Caco-2 (cell line): ENCODE measurements around the gene PDZD2. TPM values are rescaled to one million over a fixed set of nuclear protein-coding genes. Genes with fewer than 3 reads are reported as not detected.

Source experiments
- BruUV-seq: library from RNA; stranded (reverse); fragments of 400-500 nt; replicated peaks from 2 replicates; lab custom pipeline; 2021; lab: Mats Ljungman, UMichigan
- CTCF ChIA-PET: fragments of 300-600 bp; sonication (Branson Sonifier 250); formaldehyde crosslinking; loops from one replicate; lab custom pipeline; 2022; ENCODE audit warnings: antibody characterized with exemption; lab: Charles Lee
- POLR2A ChIA-PET: fragments of 300-600 bp; sonication (Branson Sonifier 250); formaldehyde crosslinking; loops from one replicate; lab custom pipeline; 2022; ENCODE audit warnings: antibody characterized with exemption; lab: Charles Lee
- DNase-seq, 2 experiments: peaks; one replicate each; pipeline versions ENCODE4 v3.0.0 to v3.0.0-alpha.2; 2020 to 2022
- H3K27me3 ChIP-seq: replicated peaks from 2 replicates; pipeline ENCODE4 v1.6.0; 2011; ENCODE audit warnings: low read length; ENCODE audit not compliant: control insufficient read depth, insufficient read depth
- H3K36me3 ChIP-seq: 2 replicates; pipeline ENCODE4 v1.5.1; 2011; ENCODE audit warnings: low read length; ENCODE audit not compliant: control insufficient read depth, insufficient read depth
- H3K4me1 ChIP-seq: fragments of 250-450 bp; sonication (Bioruptor Pico); 2 replicates; pipeline ENCODE4 v1.5.1; 2020; ENCODE audit warnings: mild to moderate bottlenecking
- H3K4me3 ChIP-seq: 2 replicates; pipeline ENCODE4 v1.5.1; 2011; ENCODE audit warnings: low read depth, mild to moderate bottlenecking, control low read depth, low read length
- H3K9me3 ChIP-seq: fragments of 250-450 bp; sonication (Bioruptor Pico); 2 replicates; pipeline ENCODE4 v1.5.1; 2020; ENCODE audit warnings: mild to moderate bottlenecking, moderate library complexity
- H3K27ac Mint-ChIP-seq: one replicate; pipeline ENCODE4 v1.8.0; 2022; ENCODE audit warnings: mixed read lengths; ENCODE audit not compliant: unreplicated experiment
- H3K27me3 Mint-ChIP-seq: one replicate; pipeline ENCODE4 v1.8.0; 2022; ENCODE audit warnings: mixed read lengths; ENCODE audit not compliant: insufficient read depth, unreplicated experiment
- H3K36me3 Mint-ChIP-seq: one replicate; pipeline ENCODE4 v1.8.0; 2022; ENCODE audit warnings: mild to moderate bottlenecking, mixed read lengths; ENCODE audit not compliant: insufficient read depth, unreplicated experiment
- H3K4me1 Mint-ChIP-seq: one replicate; pipeline ENCODE4 v1.8.0; 2022; ENCODE audit warnings: low read depth, mixed read lengths; ENCODE audit not compliant: unreplicated experiment
- H3K4me3 Mint-ChIP-seq: one replicate; pipeline ENCODE4 v1.8.0; 2022; ENCODE audit warnings: mild to moderate bottlenecking, moderate library complexity, mixed read lengths; ENCODE audit not compliant: unreplicated experiment
- H3K9me3 Mint-ChIP-seq: one replicate; pipeline ENCODE4 v1.8.0; 2022; ENCODE audit warnings: mixed read lengths; ENCODE audit not compliant: unreplicated experiment
- intact Hi-C: fragments of 100-400 bp; cut with micrococcal nuclease; formaldehyde crosslinking; loops from one replicate; pipeline ENCODE4 v1.10.0; 2022; ENCODE audit not compliant: unreplicated experiment
- total RNA-seq: library from RNA; stranded (reverse); gene quantifications from 2 replicates; pipeline ENCODE4 v1.2.3, GENCODE V29; 2022
- TF ChIP-seq, protein P1 (sequence below), 2 experiments: fragments of 200-600 bp in 1 of 2; IDR thresholded peaks; 1 replicate in 1 of 2; 2 replicates in 1 of 2; pipeline versions ENCODE4 v1.5.1 to v1.8.0; 2011 to 2022; ENCODE audit warnings: antibody characterized with exemption in 1 of 2, control low read depth in 1 of 2, inconsistent platforms in 1 of 2, low read depth in 1 of 2, low read length in 1 of 2, mild to moderate bottlenecking in 1 of 2, moderate library complexity in 1 of 2; ENCODE audit not compliant: insufficient read depth in 1 of 2, severe bottlenecking in 1 of 2, unreplicated experiment in 1 of 2

PDZD2 gene
- total RNA-seq, 1 experiment from 2014 or later, result 0.16 TPM

- H3K27me3 ChIP-seq, result no peaks in the 10 kb centered on the region
- Mint-ChIP-seq H3K27me3 (no peaks in the 10 kb centered on the region), H3K36me3 (peaks cover 76% of the 10 kb centered on the region), H3K9me3 (no peaks in the 10 kb centered on the region), H3K4me1 (no peaks in the 10 kb centered on the region), H3K27ac (no peak overlapping the region), H3K4me3 (no peak overlapping the region)
- ChIA-PET POLR2A (no interaction called here), CTCF (no interaction called here)
- H3K4me3 ChIP-seq, result no peak overlapping the region
- H3K9me3 ChIP-seq, result no peaks in the 10 kb centered on the region
- BruUV-seq, result no TSS peak
- peaks cover 6% of the 10 kb centered on the region for H3K36me3 ChIP-seq
- TF ChIP-seq, protein P1, sequence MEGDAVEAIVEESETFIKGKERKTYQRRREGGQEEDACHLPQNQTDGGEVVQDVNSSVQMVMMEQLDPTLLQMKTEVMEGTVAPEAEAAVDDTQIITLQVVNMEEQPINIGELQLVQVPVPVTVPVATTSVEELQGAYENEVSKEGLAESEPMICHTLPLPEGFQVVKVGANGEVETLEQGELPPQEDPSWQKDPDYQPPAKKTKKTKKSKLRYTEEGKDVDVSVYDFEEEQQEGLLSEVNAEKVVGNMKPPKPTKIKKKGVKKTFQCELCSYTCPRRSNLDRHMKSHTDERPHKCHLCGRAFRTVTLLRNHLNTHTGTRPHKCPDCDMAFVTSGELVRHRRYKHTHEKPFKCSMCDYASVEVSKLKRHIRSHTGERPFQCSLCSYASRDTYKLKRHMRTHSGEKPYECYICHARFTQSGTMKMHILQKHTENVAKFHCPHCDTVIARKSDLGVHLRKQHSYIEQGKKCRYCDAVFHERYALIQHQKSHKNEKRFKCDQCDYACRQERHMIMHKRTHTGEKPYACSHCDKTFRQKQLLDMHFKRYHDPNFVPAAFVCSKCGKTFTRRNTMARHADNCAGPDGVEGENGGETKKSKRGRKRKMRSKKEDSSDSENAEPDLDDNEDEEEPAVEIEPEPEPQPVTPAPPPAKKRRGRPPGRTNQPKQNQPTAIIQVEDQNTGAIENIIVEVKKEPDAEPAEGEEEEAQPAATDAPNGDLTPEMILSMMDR (IDR thresholded peaks at IDR 0.05; ENCODE audit: insufficient read depth in 1 of 2, low read depth in 1 of 2, low read length in 1 of 2, severe bottlenecking in 1 of 2, unreplicated experiment in 1 of 2), result no peak
- DNase-seq, result no peak
- intact Hi-C loops, result no loop called here
- no peaks in the 10 kb centered on the region for H3K4me1 ChIP-seq
These were observed 461.3 kb downstream of the PDZD2 start for GRCh38 chr5:32100230-32100629.

- BruUV-seq, result no TSS peak
- Histone ChIP-seq H3K9me3 (no peaks in the 10 kb centered on the region), H3K27me3 (no peaks in the 10 kb centered on the region), H3K36me3 (peaks cover 6% of the 10 kb centered on the region), H3K4me3 (no peak overlapping the region), H3K4me1 (no peaks in the 10 kb centered on the region)
- H3K36me3 Mint-ChIP-seq, result peaks cover 78% of the 10 kb centered on the region
- H3K4me3 Mint-ChIP-seq, result no peak overlapping the region
- TF ChIP-seq, protein P1 (IDR thresholded peaks at IDR 0.05; ENCODE audit: insufficient read depth in 1 of 2, low read depth in 1 of 2, low read length in 1 of 2, severe bottlenecking in 1 of 2, unreplicated experiment in 1 of 2), result no peak
- H3K27ac Mint-ChIP-seq, result no peak overlapping the region
- no peaks in the 10 kb centered on the region for H3K4me1 Mint-ChIP-seq
- no peaks in the 10 kb centered on the region for H3K27me3 Mint-ChIP-seq
- DNase-seq, result no peak
- POLR2A ChIA-PET, result no interaction called here
- CTCF ChIA-PET, result no interaction called here
- no peaks in the 10 kb centered on the region for H3K9me3 Mint-ChIP-seq
- intact Hi-C loops, result no loop called here
These were observed 461.9 kb downstream of the PDZD2 start for GRCh38 chr5:32100691-32101302.

DNA sequence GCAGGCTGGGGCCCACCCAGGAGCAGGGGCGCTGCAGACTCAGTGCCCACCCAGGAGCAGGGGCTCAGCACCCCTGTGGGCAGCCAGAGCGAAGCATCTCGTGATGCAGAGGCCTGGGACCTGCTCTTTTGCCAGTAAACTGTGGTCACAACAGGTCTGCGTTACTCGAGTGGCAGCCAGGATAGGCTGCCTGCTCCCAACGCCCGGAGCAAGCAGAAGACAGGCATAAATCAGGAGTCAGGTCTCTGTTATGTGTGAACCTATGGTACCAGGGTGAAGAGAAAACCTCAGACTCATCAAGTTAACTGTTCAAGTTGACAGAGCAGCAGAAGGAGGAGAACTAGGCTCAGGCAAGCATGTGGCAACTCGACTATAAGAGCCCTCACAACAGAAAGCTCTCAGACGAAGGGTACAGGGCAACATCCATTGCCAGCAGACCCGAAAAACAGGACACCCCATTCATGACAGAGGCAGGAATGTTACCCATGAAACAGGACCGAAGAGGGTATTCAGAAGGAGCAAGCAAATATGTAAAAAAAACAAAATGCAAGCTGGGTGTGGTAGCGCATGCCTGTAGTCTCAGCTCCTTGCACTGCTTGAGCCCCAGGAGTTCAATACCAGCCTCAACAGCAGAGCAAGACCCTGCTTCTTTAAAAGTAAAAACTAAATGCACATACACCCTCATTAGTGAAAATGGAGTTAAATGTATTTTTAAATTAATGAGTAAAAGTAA, 463.5 kb downstream of the PDZD2 start:
- no peak for DNase-seq
- H3K27me3 Mint-ChIP-seq, result no peaks in the 10 kb centered on the region
- no peaks in the 10 kb centered on the region for H3K9me3 Mint-ChIP-seq
- Histone ChIP-seq H3K36me3 (peaks cover 6% of the 10 kb centered on the region), H3K4me3 (no peak overlapping the region), H3K4me1 (no peaks in the 10 kb centered on the region), H3K27me3 (no peaks in the 10 kb centered on the region), H3K9me3 (no peaks in the 10 kb centered on the region)
- ChIA-PET POLR2A (no interaction called here), CTCF (no interaction called here)
- H3K27ac Mint-ChIP-seq, result no peak overlapping the region
- peaks cover 87% of the 10 kb centered on the region for H3K36me3 Mint-ChIP-seq
- H3K4me1 Mint-ChIP-seq, result no peaks in the 10 kb centered on the region
- H3K4me3 Mint-ChIP-seq, result no peak overlapping the region
- TF ChIP-seq, protein P1 (IDR thresholded peaks at IDR 0.05; ENCODE audit: insufficient read depth in 1 of 2, low read depth in 1 of 2, low read length in 1 of 2, severe bottlenecking in 1 of 2, unreplicated experiment in 1 of 2), result no peak
- BruUV-seq, result no TSS peak
- intact Hi-C loops, result no loop called here
